Ascending aorta (tissue), 2 donors: ENCODE data around the gene CACNA1H. TPM values are rescaled to one million over a fixed set of nuclear protein-coding genes. Genes with fewer than 3 reads are reported as not detected.

Experiments used
- DNase-seq, 2 donors: peaks; one replicate each; pipeline ENCODE4 v3.0.0-alpha.2; 2019; ENCODE audit warnings: low spot score in 2 of 2
- H3K27ac ChIP-seq, 2 donors: fragments of 200-600 bp; sonication (generic); one replicate each; pipeline ENCODE4 v1.5.1; 2016 to 2017; ENCODE audit warnings: mild to moderate bottlenecking in 1 of 2
- H3K27me3 ChIP-seq: fragments of 200-600 bp; sonication (generic); one replicate; pipeline ENCODE4 v1.5.1; 2017
- H3K36me3 ChIP-seq, 2 donors: fragments of 200-600 bp; sonication (generic); one replicate each; pipeline ENCODE4 v1.5.1; 2016
- H3K4me1 ChIP-seq, 2 donors: fragments of 200-600 bp; sonication (generic); one replicate each; pipeline ENCODE4 v1.5.1; 2016 to 2017; ENCODE audit warnings: mild to moderate bottlenecking in 1 of 2
- H3K4me3 ChIP-seq, 2 donors: fragments of 200-600 bp; sonication (generic); one replicate each; pipeline ENCODE4 v1.5.1; 2016 to 2017; ENCODE audit warnings: mild to moderate bottlenecking in 1 of 2
- H3K9me3 ChIP-seq, 2 donors: fragments of 200-600 bp; sonication (generic); one replicate each; pipeline ENCODE4 v1.5.1; 2016
- CTCF ChIP-seq, 3 experiments: fragments of 200-600 bp in 2 of 3; fragments of 450-650 bp in 1 of 3; sonication (generic) in 2 of 3; IDR thresholded peaks; one replicate each; pipeline ENCODE4 v1.5.1; 2016 to 2019; ENCODE audit warnings: antibody characterized with exemption in 3 of 3, mild to moderate bottlenecking in 1 of 3, moderate library complexity in 1 of 3
- intact Hi-C: fragments of 100-400 bp; cut with DNase I; formaldehyde crosslinking; loops from one replicate; pipeline ENCODE4 v1.15.1; 2023
- total RNA-seq: library from RNA; depleted of rRNA; stranded (reverse); fragments of >200 nt; gene quantifications from one replicate; pipeline ENCODE4 v1.1.0, GENCODE V29; 2016

Gene CACNA1H
- total RNA-seq, 1 donor from 2014 or later, result 57.5 TPM

GRCh38 chr16:1113889-1114526 lies 38.9 kb upstream of the CACNA1H start:
- no peak for DNase-seq
- no peaks in the 10 kb centered on the region for H3K27me3 ChIP-seq
- H3K4me1 ChIP-seq, result peaks cover 0 to 3% of the 10 kb centered on the region in 2 donors
- intact Hi-C loops, result no loop called here
- no peak for TF ChIP-seq CTCF (IDR thresholded peaks at IDR 0.05)
- H3K27ac ChIP-seq, result no peak overlapping the region
- no peaks in the 10 kb centered on the region for H3K9me3 ChIP-seq
- H3K36me3 ChIP-seq, result no peaks in the 10 kb centered on the region
- H3K4me3 ChIP-seq, result no peak overlapping the region

GRCh38 chr16:1116693-1117077 lies 36.2 kb upstream of the CACNA1H start:
- Histone ChIP-seq H3K27ac (no peak overlapping the region), H3K4me3 (no peak overlapping the region), H3K27me3 (no peaks in the 10 kb centered on the region), H3K4me1 (no peaks in the 10 kb centered on the region), H3K9me3 (no peaks in the 10 kb centered on the region), H3K36me3 (no peaks in the 10 kb centered on the region)
- intact Hi-C loops, result no loop called here
- no peak for DNase-seq
- TF ChIP-seq CTCF (IDR thresholded peaks at IDR 0.05), result no peak

GRCh38 chr16:1117176-1117900 lies 35.6 kb upstream of the CACNA1H start:
- no peak overlapping the region for H3K4me3 ChIP-seq
- no peaks in the 10 kb centered on the region for H3K27me3 ChIP-seq
- no peaks in the 10 kb centered on the region for H3K4me1 ChIP-seq
- no peaks in the 10 kb centered on the region for H3K36me3 ChIP-seq
- TF ChIP-seq CTCF (IDR thresholded peaks at IDR 0.05), result no peak
- intact Hi-C loops, result no loop called here
- no peak overlapping the region for H3K27ac ChIP-seq
- DNase-seq, result no peak
- H3K9me3 ChIP-seq, result no peaks in the 10 kb centered on the region

- Histone ChIP-seq H3K4me1 (no peaks in the 10 kb centered on the region), H3K27ac (no peak overlapping the region), H3K9me3 (no peaks in the 10 kb centered on the region), H3K4me3 (no peak overlapping the region), H3K36me3 (no peaks in the 10 kb centered on the region), H3K27me3 (no peaks in the 10 kb centered on the region)
- TF ChIP-seq CTCF (IDR thresholded peaks at IDR 0.05), result no peak
- DNase-seq, result no peak
- intact Hi-C loops, result no loop called here
Measured at GRCh38 chr16:1117926-1118325, 35.0 kb upstream of the CACNA1H start.

GRCh38 chr16:1119129-1119528 lies 33.8 kb upstream of the CACNA1H start:
- Histone ChIP-seq H3K27ac (no peak overlapping the region), H3K9me3 (no peaks in the 10 kb centered on the region), H3K36me3 (no peaks in the 10 kb centered on the region), H3K4me1 (no peaks in the 10 kb centered on the region), H3K4me3 (no peak overlapping the region), H3K27me3 (no peaks in the 10 kb centered on the region)
- no peak for TF ChIP-seq CTCF (IDR thresholded peaks at IDR 0.05)
- intact Hi-C loops, result no loop called here
- no peak for DNase-seq
